Heart right ventricle (tissue), 16 donors: ENCODE results near the gene HES4. TPM values are rescaled to one million over a fixed set of nuclear protein-coding genes. Genes with fewer than 3 reads are reported as not detected.

Experiments used
- ATAC-seq, 8 donors: fragments of 200-7000 bp; cut with Tn5 transposase; one replicate each; pipeline ENCODE4 v1.9.1; 2020; ENCODE audit warnings: mild to moderate bottlenecking in 8 of 8, moderate library complexity in 8 of 8, moderate number of reproducible peaks in 1 of 8
- DNase-seq, 2 donors: peaks; one replicate each; pipeline ENCODE4 v3.0.0-alpha.2; 2020
- H3K27ac ChIP-seq, 10 donors: fragments of 200-600 bp; sonication (generic) in 2 of 10; one replicate each; pipeline versions ENCODE4 v1.5.0 to v1.8.0; 2020 to 2022; ENCODE audit warnings: mild to moderate bottlenecking in 3 of 10
- H3K27me3 ChIP-seq, 7 donors: fragments of 200-600 bp; one replicate each; pipeline ENCODE4 v1.8.0; 2021 to 2022; ENCODE audit warnings: mild to moderate bottlenecking in 2 of 7
- H3K36me3 ChIP-seq, 9 donors: fragments of 200-600 bp; sonication (generic) in 1 of 9; one replicate each; pipeline versions ENCODE4 v1.5.0 to v1.8.0; 2020 to 2022; ENCODE audit warnings: mild to moderate bottlenecking in 2 of 9
- H3K4me1 ChIP-seq, 9 donors: fragments of 200-600 bp; sonication (generic) in 1 of 9; one replicate each; pipeline versions ENCODE4 v1.5.0 to v1.8.0; 2020 to 2022; ENCODE audit warnings: mild to moderate bottlenecking in 4 of 9
- H3K4me3 ChIP-seq, 10 donors: fragments of 200-600 bp; sonication (generic) in 2 of 10; one replicate each; pipeline versions ENCODE4 v1.5.0 to v1.8.0; 2020 to 2022; ENCODE audit warnings: mild to moderate bottlenecking in 7 of 10, moderate library complexity in 2 of 10
- H3K9me3 ChIP-seq, 11 donors: fragments of 200-600 bp in 10 of 11; sonication (generic) in 2 of 11; one replicate each; pipeline versions ENCODE4 v1.5.0 to v1.8.0; 2013 to 2022; ENCODE audit warnings: mild to moderate bottlenecking in 2 of 11, control low read depth in 1 of 11, moderate library complexity in 1 of 11
- WGBS, 2 donors: extraction: QIAGEN DNeasy Blood & Tissue Kit; methylation state at CpG; one replicate each; pipeline ENCODE4 v1.1.7; 2013; ENCODE audit warnings: inconsistent platforms in 1 of 2; 5-methylcytosine and 5-hydroxymethylcytosine counted together
- intact Hi-C, 10 donors: fragments of 100-400 bp; cut with DNase I; formaldehyde crosslinking; loops; one replicate each; pipeline versions ENCODE4 v1.11.1 to v1.14.2; 2022
- polyA plus RNA-seq, 2 donors: library from polyadenylated mRNA; stranded (reverse); fragments of 200-250 nt; gene quantifications; one replicate each; pipeline ENCODE4 v1.2.3, GENCODE V29; 2013
- total RNA-seq, 10 donors: library from RNA; stranded (reverse); fragmentation: NEBNext Ultra II Directional in 3 of 10; extraction: Animal tissue kit (Norgen Biotek cat#: 25700) in 3 of 10; gene quantifications; one replicate each; pipeline versions ENCODE4 v1.2.1 to v1.2.4, GENCODE V29; 2021 to 2023
- TF ChIP-seq, protein P1 (sequence below), 9 donors: fragments of 200-600 bp; sonication (generic) in 2 of 9; IDR thresholded peaks; one replicate each; pipeline versions ENCODE4 v1.5.0 to v1.8.0; 2021 to 2022; ENCODE audit warnings: antibody characterized with exemption in 9 of 9, mild to moderate bottlenecking in 5 of 9, moderate library complexity in 1 of 9
- donor health status: Arrhythmogenic right ventricular cardiomyopathy.
- donor health status: ischemic (EF 13 %, LVEDD 7.1; RV severe dilation, severe dysfunction).
- donor health status: healthy with polysubstance abuse.
- donor health status: DM: no; HTN: yes; CAD: no.
- donor health status: DM: no; HTN: no; CAD: no.
- donor health status: ischemic (EF 25% LVEDD 6.9; RV normal size, moderate dysfunction).
- donor health status: ischemic (EF 25% LVEDD 5.7; RV mildly dilated, moderate dysfunction).
- donor health status: healthy.
- donor health status: DM: yes; HTN: yes; CAD: no.
- donor health status: Ischemic cardiomyopathy.
- donor health status: ischemic (EF 35%, LVEDD 5.7; RV mildly dilated, moderate dysfunction).
- donor health status: nonischemic (EF 11% LVEDD 7.7; RV severe dilation, severe dysfunction).
- donor health status: DM: yes; HTN: yes; CAD: no.
- donor health status: PGD.
- donor health status: ischemic (EF 29% LVEDD 5.4; RV normal size, mild dysfunction).
- donor health status: nonischemic (EF 23%, LVEDD 6.1; RV moderate dilation, normal function).

Gene HES4
- total and polyA plus RNA-seq, 12 donors, result 28.5 to 78.1 (median 45.1) TPM

- intact Hi-C loops, result loop anchor here in 2 of 10 donors (1.0 to 10.0 kb wide), 3 partner anchors 29 to 261 kb away; no protein-coding TSS in a partner anchor
- ATAC-seq, result no peak
- Histone ChIP-seq H3K27me3 (peaks cover 0 to 73% (median 12%) of the 10 kb centered on the region in 7 donors), H3K9me3 (no peaks in the 10 kb centered on the region), H3K4me3 (peak overlapping the region in 8 of 10 donors; percentile 10 to 57 (median 43)), H3K4me1 (peaks cover 0 to 47% (median 12%) of the 10 kb centered on the region in 9 donors), H3K27ac (no peak overlapping the region), H3K36me3 (peaks cover 0 to 21% (median 0%) of the 10 kb centered on the region in 9 donors)
- DNase-seq, result no peak
- WGBS, 2 donors, result 21 to 28% methylated on average over 58 to 71 of the region's 71 CpGs
- TF ChIP-seq, protein P1, sequence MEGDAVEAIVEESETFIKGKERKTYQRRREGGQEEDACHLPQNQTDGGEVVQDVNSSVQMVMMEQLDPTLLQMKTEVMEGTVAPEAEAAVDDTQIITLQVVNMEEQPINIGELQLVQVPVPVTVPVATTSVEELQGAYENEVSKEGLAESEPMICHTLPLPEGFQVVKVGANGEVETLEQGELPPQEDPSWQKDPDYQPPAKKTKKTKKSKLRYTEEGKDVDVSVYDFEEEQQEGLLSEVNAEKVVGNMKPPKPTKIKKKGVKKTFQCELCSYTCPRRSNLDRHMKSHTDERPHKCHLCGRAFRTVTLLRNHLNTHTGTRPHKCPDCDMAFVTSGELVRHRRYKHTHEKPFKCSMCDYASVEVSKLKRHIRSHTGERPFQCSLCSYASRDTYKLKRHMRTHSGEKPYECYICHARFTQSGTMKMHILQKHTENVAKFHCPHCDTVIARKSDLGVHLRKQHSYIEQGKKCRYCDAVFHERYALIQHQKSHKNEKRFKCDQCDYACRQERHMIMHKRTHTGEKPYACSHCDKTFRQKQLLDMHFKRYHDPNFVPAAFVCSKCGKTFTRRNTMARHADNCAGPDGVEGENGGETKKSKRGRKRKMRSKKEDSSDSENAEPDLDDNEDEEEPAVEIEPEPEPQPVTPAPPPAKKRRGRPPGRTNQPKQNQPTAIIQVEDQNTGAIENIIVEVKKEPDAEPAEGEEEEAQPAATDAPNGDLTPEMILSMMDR (IDR thresholded peaks at IDR 0.05), result no peak
These were observed 34.0 kb upstream of the HES4 start for GRCh38 chr1:1033731-1034438.

DNA sequence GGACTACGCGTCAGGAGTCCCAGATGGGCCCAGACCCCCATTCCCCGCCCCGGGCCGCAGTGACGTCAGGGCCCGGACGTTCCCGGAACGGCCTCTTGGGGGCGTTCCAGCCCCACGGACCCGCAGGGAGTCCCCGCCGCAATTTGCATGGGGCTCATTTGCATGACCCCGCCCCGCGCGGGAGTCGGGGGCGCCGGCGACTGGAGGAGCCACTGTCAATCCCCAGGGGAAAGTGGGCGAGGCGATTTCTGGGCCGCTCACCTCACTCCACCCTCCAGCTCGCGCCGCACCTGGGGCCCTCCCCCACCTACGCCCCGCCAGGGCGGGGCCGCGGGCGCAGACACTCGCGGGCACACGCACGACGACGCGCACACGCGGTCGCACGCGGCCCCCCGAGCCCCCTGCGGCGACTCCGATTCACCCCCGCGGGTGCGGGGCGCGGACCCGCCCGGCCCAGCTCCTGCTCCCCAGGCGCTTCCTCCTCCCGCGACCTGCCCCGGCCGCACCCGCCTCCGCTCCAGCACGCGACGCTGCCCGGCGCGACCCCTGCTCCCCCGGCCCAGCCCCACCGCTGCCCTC lies 33.2 kb upstream of the HES4 start:
- WGBS, 2 donors, result 10 to 20% methylated on average over 68 to 72 of the region's 73 CpGs
- TF ChIP-seq, protein P1 (IDR thresholded peaks at IDR 0.05), result peak; percentile 50 to 78 (median 71)
- Histone ChIP-seq H3K27ac (no peak overlapping the region), H3K27me3 (peaks cover 0 to 65% (median 12%) of the 10 kb centered on the region in 7 donors), H3K4me3 (peak overlapping the region in 9 of 10 donors; percentile 35 to 57 (median 49)), H3K36me3 (peaks cover 0 to 21% (median 0%) of the 10 kb centered on the region in 9 donors), H3K9me3 (no peaks in the 10 kb centered on the region), H3K4me1 (peaks cover 0 to 42% (median 12%) of the 10 kb centered on the region in 9 donors)
- peak; percentile 70 to 76 for DNase-seq
- intact Hi-C loops, result loop anchor here in 2 of 10 donors (1.0 to 10.0 kb wide), 3 partner anchors 30 to 262 kb away; no protein-coding TSS in a partner anchor
- ATAC-seq, result peak; percentile 76 to 89 (median 84)

GRCh38 chr1:1032424-1032823 lies 32.5 kb upstream of the HES4 start:
- H3K27ac ChIP-seq, result no peak overlapping the region

More at GRCh38 chr1:1032424-1032823, 32.5 kb upstream of the HES4 start:
- Histone ChIP-seq H3K27me3 (peaks cover 0 to 58% (median 12%) of the 10 kb centered on the region in 7 donors), H3K4me1 (peaks cover 0 to 40% (median 12%) of the 10 kb centered on the region in 9 donors), H3K4me3 (peak overlapping the region in 9 of 10 donors; percentile 35 to 57 (median 49)), H3K36me3 (peaks cover 0 to 27% (median 0%) of the 10 kb centered on the region in 9 donors), H3K9me3 (no peaks in the 10 kb centered on the region)
- WGBS, 2 donors, result 33 to 44% methylated on average over 16 of the region's 16 CpGs
- TF ChIP-seq, protein P1 (IDR thresholded peaks at IDR 0.05), result no peak
- intact Hi-C loops, result loop anchor here in 2 of 10 donors (5.0 to 10.0 kb wide), 2 partner anchors 35 to 262 kb away; no protein-coding TSS in a partner anchor
- no peak for DNase-seq
- peak; percentile 19 to 74 (median 68) for ATAC-seq
